CD14-positive monocyte (primary cell): Measurements from ENCODE around the gene TINAG. TPM values are rescaled to one million over a fixed set of nuclear protein-coding genes. Genes with fewer than 3 reads are reported as not detected.
A peak's percentile ranks its signal among the peaks of the same experiment; 100 is the strongest.

Experiments
- DNase-seq, 3 donors: peaks; one replicate each; pipeline ENCODE4 v3.0.0-alpha.2; 2011 to 2022
- H2AFZ ChIP-seq: 2 replicates; pipeline ENCODE4 v1.6.0; 2012; ENCODE audit warnings: mild to moderate bottlenecking, low read depth, low read length, inconsistent platforms; ENCODE audit not compliant: insufficient read depth, poor library complexity, severe bottlenecking
- H3K27ac ChIP-seq, 2 donors: 1 replicate in 1 of 2; 2 replicates in 1 of 2; pipeline ENCODE4 v1.5.1; 2012 to 2013; ENCODE audit warnings: low read length in 2 of 2, control low read depth in 1 of 2, inconsistent platforms in 1 of 2, low read depth in 1 of 2, mild to moderate bottlenecking in 1 of 2
- H3K27me3 ChIP-seq, 2 donors: one replicate each; pipeline versions ENCODE4 v1.6.0 to v1.6.1; 2011 to 2013; ENCODE audit warnings: low read length in 2 of 2; ENCODE audit not compliant: control insufficient read depth in 2 of 2, insufficient read depth in 2 of 2
- H3K36me3 ChIP-seq, 2 donors: replicated peaks in 1 of 2; 1 replicate in 1 of 2; 2 replicates in 1 of 2; pipeline versions ENCODE4 v1.5.1 to v1.6.1; 2012 to 2013; ENCODE audit warnings: low read length in 2 of 2, control low read depth in 1 of 2, inconsistent platforms in 1 of 2, mild to moderate bottlenecking in 1 of 2; ENCODE audit not compliant: insufficient read depth in 2 of 2, control insufficient read depth in 1 of 2
- H3K4me1 ChIP-seq, 2 donors: 1 replicate in 1 of 2; 2 replicates in 1 of 2; pipeline versions ENCODE4 v1.5.1 to v1.6.1; 2012 to 2013; ENCODE audit warnings: low read length in 2 of 2, control low read depth in 1 of 2, inconsistent platforms in 1 of 2, mild to moderate bottlenecking in 1 of 2, moderate library complexity in 1 of 2; ENCODE audit not compliant: insufficient read depth in 2 of 2, control insufficient read depth in 1 of 2
- H3K4me2 ChIP-seq: replicated peaks from 2 replicates; pipeline ENCODE3; 2012; ENCODE audit warnings: low read length, moderate library complexity, mild to moderate bottlenecking; ENCODE audit not compliant: poor library complexity, severe bottlenecking; ENCODE audit errors: extremely low read depth
- H3K4me3 ChIP-seq, 3 experiments: fragments of 200-600 bp in 1 of 3; sonication (generic) in 1 of 3; replicated peaks in 1 of 3; 1 replicate in 2 of 3; 2 replicates in 1 of 3; pipeline ENCODE4 v1.5.1; 2011 to 2013; ENCODE audit warnings: low read length in 3 of 3, mild to moderate bottlenecking in 3 of 3, control low read depth in 2 of 3, low read depth in 2 of 3, inconsistent platforms in 1 of 3, moderate library complexity in 1 of 3
- H3K79me2 ChIP-seq: 2 replicates; pipeline ENCODE4 v1.6.0; 2012; ENCODE audit warnings: mild to moderate bottlenecking, control low read depth, inconsistent platforms, low read length, moderate library complexity; ENCODE audit not compliant: insufficient read depth
- H3K9ac ChIP-seq: 2 replicates; pipeline ENCODE4 v1.6.0; 2017; ENCODE audit warnings: low read length, mild to moderate bottlenecking; ENCODE audit not compliant: insufficient read depth, poor library complexity, severe bottlenecking
- H3K9me3 ChIP-seq, 2 donors: replicated peaks in 1 of 2; 1 replicate in 1 of 2; 2 replicates in 1 of 2; pipeline versions ENCODE4 v1.5.1 to v1.6.1; 2012 to 2013; ENCODE audit warnings: low read length in 2 of 2, control low read depth in 1 of 2; ENCODE audit not compliant: control insufficient read depth in 1 of 2, insufficient read depth in 1 of 2
- H4K20me1 ChIP-seq: 2 replicates; pipeline ENCODE4 v1.6.0; 2012; ENCODE audit warnings: mild to moderate bottlenecking, low read length, control low read depth, moderate library complexity; ENCODE audit not compliant: insufficient read depth
- H3K27ac Mint-ChIP-seq, 7 donors: one replicate each; pipeline ENCODE4 v1.8.0; 2020; ENCODE audit warnings: mild to moderate bottlenecking in 7 of 7, mixed read lengths in 7 of 7, moderate library complexity in 6 of 7, inconsistent platforms in 2 of 7
- H3K27me3 Mint-ChIP-seq, 3 donors: one replicate each; pipeline ENCODE4 v1.8.0; 2021 to 2022; ENCODE audit warnings: low read depth in 3 of 3, mild to moderate bottlenecking in 3 of 3, mixed read lengths in 3 of 3, moderate library complexity in 3 of 3, inconsistent platforms in 1 of 3
- H3K36me3 Mint-ChIP-seq, 2 donors: one replicate each; pipeline ENCODE4 v1.8.0; 2020; ENCODE audit warnings: mixed read lengths in 2 of 2, inconsistent platforms in 1 of 2, mild to moderate bottlenecking in 1 of 2
- H3K4me1 Mint-ChIP-seq: one replicate; pipeline ENCODE4 v1.8.0; 2020; ENCODE audit warnings: mild to moderate bottlenecking, mixed read lengths
- H3K4me3 Mint-ChIP-seq, 2 donors: one replicate each; pipeline ENCODE4 v1.8.0; 2020; ENCODE audit warnings: mild to moderate bottlenecking in 2 of 2, mixed read lengths in 2 of 2, moderate library complexity in 1 of 2
- H3K9me3 Mint-ChIP-seq, 7 donors: one replicate each; pipeline ENCODE4 v1.8.0; 2020 to 2022; ENCODE audit warnings: mixed read lengths in 7 of 7, mild to moderate bottlenecking in 6 of 7, moderate library complexity in 6 of 7, inconsistent platforms in 2 of 7
- WGBS: methylation state at CpG from one replicate; pipeline ENCODE4 v1.1.5; 2013; ENCODE audit warnings: missing lambda C conversion rate; ENCODE audit not compliant: insufficient coverage; 5-methylcytosine and 5-hydroxymethylcytosine counted together
- intact Hi-C, 2 donors: fragments of 100-400 bp; cut with micrococcal nuclease; formaldehyde crosslinking; loops; one replicate each; pipeline versions ENCODE4 v1.15.0 to v1.15.1; 2023
- polyA plus RNA-seq, 3 donors: library from polyadenylated mRNA; depleted of rRNA in 1 of 3; unstranded in 2 of 3; stranded (reverse) in 1 of 3; fragments of 300-500 nt in 2 of 3; fragments of >200 nt in 1 of 3; fragmentation: Illumina TruSeq in 2 of 3; gene quantifications; 1 replicate in 2 of 3; 2 replicates in 1 of 3; pipeline ENCODE4 v1.2.3, GENCODE V29; 2012 to 2021
- TF ChIP-seq, protein P1 (sequence below): fragments of 200-600 bp; IDR thresholded peaks from one replicate; pipeline ENCODE4 v1.8.0; 2022; ENCODE audit warnings: antibody characterized with exemption, mild to moderate bottlenecking

TINAG gene
- polyA plus RNA-seq, 3 donors = not detected

DNA sequence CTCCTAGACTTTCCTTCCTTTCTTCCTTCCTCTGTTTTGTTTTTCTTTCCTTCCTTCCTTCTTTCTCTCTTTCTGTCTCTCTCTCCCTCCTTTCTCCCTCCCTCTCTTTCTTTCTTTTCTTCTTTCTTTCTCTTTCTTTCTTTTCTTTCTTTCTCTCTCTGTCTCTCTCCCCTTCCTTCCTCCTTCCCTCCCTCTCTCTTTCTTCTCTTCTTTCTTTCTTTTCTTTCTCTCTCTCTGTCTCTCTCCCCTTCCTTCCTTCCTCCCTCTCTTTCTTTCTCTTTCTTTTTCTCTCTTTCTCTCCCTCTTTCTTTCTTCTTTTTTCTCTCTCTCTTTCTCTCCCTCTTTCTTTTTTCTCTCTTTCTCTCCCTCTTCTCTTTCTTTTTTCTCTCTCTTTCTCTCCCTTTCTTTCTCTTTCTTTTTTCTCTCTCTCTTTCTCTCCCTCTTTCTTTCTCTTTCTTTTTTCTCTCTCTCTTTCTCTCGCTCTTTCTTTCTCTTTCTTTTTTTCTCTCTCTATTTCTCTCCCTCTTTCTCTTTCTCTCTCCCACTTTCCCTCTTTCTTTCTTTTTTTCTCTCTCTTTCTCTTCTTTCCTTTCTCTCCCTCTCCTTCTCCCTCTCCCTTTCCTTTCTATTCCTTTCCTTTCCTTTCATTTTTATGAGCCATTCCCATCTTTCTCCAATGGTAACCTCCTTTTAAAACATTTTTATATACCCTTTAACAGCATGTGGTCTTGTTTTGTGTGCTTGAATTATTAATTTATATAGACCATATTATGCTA is 2.3 kb downstream of the TINAG start:
- Mint-ChIP-seq H3K9me3 (peaks cover 0 to 6% (median 2%) of the 10 kb centered on the region in 7 donors), H3K27me3 (no peaks in the 10 kb centered on the region), H3K36me3 (no peaks in the 10 kb centered on the region), H3K27ac (peak overlapping the region in 1 of 7 donors; percentile 7), H3K4me1 (no peaks in the 10 kb centered on the region), H3K4me3 (no peak overlapping the region)
- H3K4me2 ChIP-seq = no peak overlapping the region
- intact Hi-C loops = no loop called here
- no peak for DNase-seq
- no peaks in the 10 kb centered on the region for H3K27me3 ChIP-seq
- no peaks in the 10 kb centered on the region for H3K79me2 ChIP-seq
- no peaks in the 10 kb centered on the region for H3K4me1 ChIP-seq
- H3K9ac ChIP-seq = no peak overlapping the region
- H4K20me1 ChIP-seq = no peaks in the 10 kb centered on the region
- no peaks in the 10 kb centered on the region for H3K9me3 ChIP-seq
- no peak overlapping the region for H2AFZ ChIP-seq
- TF ChIP-seq, protein P1, sequence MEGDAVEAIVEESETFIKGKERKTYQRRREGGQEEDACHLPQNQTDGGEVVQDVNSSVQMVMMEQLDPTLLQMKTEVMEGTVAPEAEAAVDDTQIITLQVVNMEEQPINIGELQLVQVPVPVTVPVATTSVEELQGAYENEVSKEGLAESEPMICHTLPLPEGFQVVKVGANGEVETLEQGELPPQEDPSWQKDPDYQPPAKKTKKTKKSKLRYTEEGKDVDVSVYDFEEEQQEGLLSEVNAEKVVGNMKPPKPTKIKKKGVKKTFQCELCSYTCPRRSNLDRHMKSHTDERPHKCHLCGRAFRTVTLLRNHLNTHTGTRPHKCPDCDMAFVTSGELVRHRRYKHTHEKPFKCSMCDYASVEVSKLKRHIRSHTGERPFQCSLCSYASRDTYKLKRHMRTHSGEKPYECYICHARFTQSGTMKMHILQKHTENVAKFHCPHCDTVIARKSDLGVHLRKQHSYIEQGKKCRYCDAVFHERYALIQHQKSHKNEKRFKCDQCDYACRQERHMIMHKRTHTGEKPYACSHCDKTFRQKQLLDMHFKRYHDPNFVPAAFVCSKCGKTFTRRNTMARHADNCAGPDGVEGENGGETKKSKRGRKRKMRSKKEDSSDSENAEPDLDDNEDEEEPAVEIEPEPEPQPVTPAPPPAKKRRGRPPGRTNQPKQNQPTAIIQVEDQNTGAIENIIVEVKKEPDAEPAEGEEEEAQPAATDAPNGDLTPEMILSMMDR = no peak
- 77% methylated on average over 1 of the region's 1 CpG for WGBS
- H3K36me3 ChIP-seq = no peaks in the 10 kb centered on the region
- H3K27ac ChIP-seq = no peak overlapping the region
- H3K4me3 ChIP-seq = no peak overlapping the region

DNA sequence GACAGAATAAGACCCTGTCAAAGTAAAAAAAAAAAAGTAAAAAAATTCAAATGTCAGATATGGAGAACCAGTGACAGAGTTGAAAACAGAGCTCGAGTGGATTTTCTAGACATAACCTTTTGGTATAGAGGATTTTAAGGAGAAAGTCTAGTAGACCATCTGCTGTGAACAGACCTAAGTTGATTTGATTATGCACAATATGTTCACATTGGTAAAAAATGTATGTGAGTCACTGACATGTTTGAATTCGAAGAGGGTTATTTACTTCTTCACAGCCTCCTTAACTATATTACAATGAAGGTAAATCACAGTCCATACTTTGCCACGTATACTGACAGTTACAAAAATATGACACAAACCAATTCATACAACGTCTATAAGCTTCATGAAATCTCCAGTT is 7.4 kb downstream of the TINAG start:
- 71% methylated on average over 1 of the region's 4 CpGs for WGBS
- H3K4me3 Mint-ChIP-seq = no peak overlapping the region
- H3K36me3 Mint-ChIP-seq = no peaks in the 10 kb centered on the region

More for the DNA sequence above, 7.4 kb downstream of the TINAG start:
- no peaks in the 10 kb centered on the region for H3K27me3 Mint-ChIP-seq
- Histone ChIP-seq H4K20me1 (no peaks in the 10 kb centered on the region), H3K36me3 (no peaks in the 10 kb centered on the region), H3K9ac (no peak overlapping the region), H3K4me1 (no peaks in the 10 kb centered on the region), H3K4me3 (no peak overlapping the region), H3K9me3 (no peaks in the 10 kb centered on the region), H3K27me3 (no peaks in the 10 kb centered on the region), H2AFZ (no peak overlapping the region), H3K4me2 (no peak overlapping the region), H3K79me2 (no peaks in the 10 kb centered on the region), H3K27ac (no peak overlapping the region)
- H3K27ac Mint-ChIP-seq = no peak overlapping the region
- H3K4me1 Mint-ChIP-seq = no peaks in the 10 kb centered on the region
- intact Hi-C loops = no loop called here
- peaks cover 0 to 2% (median 0%) of the 10 kb centered on the region in 7 donors for H3K9me3 Mint-ChIP-seq
- no peak for DNase-seq
- TF ChIP-seq, protein P1 = no peak
